GM19324 (cell line): ENCODE results near the gene TAF11.
"Not testable (repeated sequence)": the region's sequence is repeated elsewhere in the genome, so short reads cannot be mapped to it uniquely, and the experiment has no call there.

ENCODE experiments used
- ATAC-seq: cut with Tn5 transposase; IDR thresholded peaks from one replicate; pipeline ENCODE4 v1.9.1; 2021; ENCODE audit warnings: mild to moderate bottlenecking, moderate library complexity; ENCODE audit not compliant: unreplicated experiment, low FRiP score

Gene TAF11

DNA sequence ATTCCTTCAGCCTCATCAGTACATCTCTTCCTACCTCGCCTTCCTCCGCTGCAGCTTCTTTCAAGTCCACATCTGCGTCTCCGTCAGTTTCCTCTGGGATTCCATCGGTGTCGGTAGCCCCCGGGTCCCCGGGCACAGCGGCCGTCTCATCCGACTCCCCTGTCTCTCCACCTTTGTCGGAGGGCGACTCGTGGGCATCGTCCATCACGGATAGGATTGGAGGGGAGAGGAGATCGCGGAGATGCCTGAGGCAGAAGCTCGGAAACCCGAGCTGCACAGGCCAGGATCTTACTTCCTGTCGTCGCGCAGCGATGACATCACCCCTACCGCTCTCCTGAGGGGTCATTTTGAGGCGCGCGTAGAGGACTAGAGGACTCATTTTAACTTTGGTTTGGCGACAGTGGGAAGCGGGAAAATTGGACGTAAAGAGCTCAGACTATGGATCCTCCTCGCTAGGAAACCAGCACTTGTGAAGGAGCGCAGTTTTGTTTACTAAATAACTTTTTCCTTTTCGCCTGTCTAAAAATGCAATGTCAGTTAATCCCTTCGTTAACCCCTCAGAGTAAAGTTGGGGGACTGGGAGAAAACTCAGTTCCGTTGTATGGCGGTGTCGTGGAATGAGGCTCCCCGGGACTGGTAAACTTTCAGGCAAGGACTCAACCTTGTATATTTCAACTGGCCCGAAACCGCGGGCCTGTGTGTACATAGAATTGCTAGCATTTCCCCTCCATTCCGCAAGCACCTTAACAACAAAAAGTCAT is at the start of gene TAF11:
Gene TAF11 (minus strand): TSS at position 290 of the 761 bp plus-strand sequence. CDS start 85 bp downstream, at position 205.
- ATAC-seq, result peak; percentile 70

DNA sequence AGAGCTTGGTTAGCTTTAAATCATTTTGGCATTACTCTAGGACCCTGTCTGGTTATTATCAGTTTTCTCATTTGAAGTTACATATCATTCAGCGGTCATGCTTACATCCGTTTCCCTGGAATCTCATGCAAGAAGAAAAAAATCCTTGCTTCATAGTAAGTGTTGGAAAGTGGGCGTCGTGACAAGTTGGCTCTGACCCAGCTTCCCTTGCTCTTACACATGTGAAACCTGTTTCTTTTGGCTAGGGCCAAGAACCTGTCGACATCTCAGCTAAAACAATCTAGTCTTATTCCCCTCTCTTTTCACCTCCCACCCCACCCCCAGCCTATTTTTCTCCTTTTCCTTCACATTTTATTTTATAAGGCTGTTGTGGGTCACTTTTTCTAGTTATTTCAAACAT is 46.7 kb upstream of the TAF11 start:
- ATAC-seq, result no peak

DNA sequence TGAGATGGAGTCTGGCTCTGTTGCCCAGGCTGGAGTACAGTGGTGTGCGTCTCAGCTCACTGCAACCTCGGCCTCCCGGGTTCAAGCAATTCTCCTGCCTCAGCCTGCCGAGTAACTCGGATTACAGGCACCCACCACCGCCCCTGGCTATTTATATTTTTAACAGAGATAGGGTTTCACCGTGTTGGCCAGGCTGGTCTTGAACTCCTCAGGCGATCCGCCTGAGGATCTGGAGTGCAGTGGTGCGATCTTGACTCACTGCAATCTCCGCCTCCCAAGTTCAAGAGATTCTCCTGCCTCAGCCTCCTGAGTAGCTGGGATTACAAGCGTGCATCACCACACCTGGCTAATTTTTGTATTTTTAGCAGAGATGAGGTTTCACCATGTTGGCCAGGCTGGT is 44.4 kb upstream of the TAF11 start:
- not testable (repeated sequence) for ATAC-seq

GRCh38 chr6:34930221-34930620 is 42.4 kb upstream of the TAF11 start:
- ATAC-seq, result no peak

- ATAC-seq, result no peak
Observed at GRCh38 chr6:34929241-34929978, 41.6 kb upstream of the TAF11 start.

GRCh38 chr6:34928695-34929094 is 40.9 kb upstream of the TAF11 start:
- no peak for ATAC-seq

DNA sequence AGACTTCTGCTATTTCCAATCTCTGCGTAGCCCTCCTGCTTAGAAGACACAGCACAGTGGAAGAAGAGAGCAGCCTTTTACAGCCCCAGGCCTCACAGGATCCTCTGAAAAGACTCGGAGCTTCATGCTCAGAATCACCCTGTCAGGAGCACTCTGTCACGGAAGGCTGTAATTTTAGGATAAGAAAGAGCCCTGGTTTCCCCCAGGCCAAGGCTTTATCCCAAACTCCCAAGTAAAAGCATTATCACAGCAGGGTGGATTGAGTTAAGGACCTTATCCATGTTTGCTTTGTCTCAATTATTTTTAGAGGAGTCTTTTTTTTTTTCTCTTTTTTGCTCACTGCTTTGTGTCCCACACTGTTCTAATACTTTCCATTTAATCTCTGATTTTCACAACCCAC is 40.4 kb upstream of the TAF11 start:
- ATAC-seq, result no peak

- ATAC-seq, result no peak
Observed at GRCh38 chr6:34926655-34927054, 38.8 kb upstream of the TAF11 start.

GRCh38 chr6:34924831-34925625 is 37.2 kb upstream of the TAF11 start:
- ATAC-seq, result no peak

- no peak for ATAC-seq
Observed at GRCh38 chr6:34922177-34922663, 34.4 kb upstream of the TAF11 start.

GRCh38 chr6:34920097-34920496 is 32.3 kb upstream of the TAF11 start:
- ATAC-seq, result no peak

- no peak for ATAC-seq
Observed at GRCh38 chr6:34919651-34920050, 31.8 kb upstream of the TAF11 start.

GRCh38 chr6:34917626-34918285 is 29.9 kb upstream of the TAF11 start:
- no peak for ATAC-seq

DNA sequence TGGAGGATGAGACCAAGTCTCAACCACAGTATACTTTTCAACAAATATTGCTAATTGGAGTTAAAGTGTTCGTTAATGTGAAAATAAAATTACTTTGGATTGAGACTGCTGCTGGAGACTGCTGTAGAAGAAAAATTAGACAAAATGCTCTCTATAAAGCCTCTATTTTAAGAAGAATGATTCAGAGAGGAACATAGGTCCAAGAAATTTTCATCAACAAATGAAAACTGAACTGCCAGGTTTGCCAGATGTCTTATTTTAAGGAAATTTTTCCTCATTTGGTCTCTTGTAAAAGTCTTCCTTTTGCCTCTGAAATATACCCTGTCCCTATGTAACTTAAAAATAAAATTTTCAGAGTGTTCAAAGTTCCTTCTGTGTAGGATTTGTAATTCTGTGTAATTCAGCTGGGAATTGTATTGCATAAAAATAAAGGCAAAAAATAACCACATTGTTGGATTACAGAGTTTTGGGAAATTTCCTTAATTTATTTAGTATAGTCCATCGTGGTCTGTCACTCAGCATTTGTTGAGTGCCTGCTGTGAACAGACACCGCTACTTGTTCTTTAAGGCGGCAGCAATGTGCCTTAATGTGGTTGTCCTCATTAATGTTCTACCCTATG is 28.6 kb upstream of the TAF11 start:
- ATAC-seq, result no peak

DNA sequence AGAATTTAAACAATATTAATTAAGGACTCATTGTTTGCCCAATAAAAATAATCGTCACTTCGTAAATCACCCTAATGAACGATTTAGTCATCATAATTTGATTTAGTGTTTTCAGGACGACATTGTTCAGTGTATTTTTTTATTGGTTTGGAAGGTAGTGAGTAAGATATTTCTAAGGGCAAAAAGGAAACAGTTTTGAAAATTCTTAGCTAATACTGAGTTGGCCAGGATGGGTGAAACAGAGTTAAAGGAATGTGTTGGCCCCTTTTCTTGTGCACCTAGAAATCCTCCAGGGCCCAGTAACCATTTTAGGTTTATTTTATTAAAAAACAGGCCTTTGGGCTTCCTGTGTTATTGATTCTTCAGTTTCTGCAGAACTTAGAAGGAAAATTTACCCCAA is 26.5 kb upstream of the TAF11 start:
- no peak for ATAC-seq

DNA sequence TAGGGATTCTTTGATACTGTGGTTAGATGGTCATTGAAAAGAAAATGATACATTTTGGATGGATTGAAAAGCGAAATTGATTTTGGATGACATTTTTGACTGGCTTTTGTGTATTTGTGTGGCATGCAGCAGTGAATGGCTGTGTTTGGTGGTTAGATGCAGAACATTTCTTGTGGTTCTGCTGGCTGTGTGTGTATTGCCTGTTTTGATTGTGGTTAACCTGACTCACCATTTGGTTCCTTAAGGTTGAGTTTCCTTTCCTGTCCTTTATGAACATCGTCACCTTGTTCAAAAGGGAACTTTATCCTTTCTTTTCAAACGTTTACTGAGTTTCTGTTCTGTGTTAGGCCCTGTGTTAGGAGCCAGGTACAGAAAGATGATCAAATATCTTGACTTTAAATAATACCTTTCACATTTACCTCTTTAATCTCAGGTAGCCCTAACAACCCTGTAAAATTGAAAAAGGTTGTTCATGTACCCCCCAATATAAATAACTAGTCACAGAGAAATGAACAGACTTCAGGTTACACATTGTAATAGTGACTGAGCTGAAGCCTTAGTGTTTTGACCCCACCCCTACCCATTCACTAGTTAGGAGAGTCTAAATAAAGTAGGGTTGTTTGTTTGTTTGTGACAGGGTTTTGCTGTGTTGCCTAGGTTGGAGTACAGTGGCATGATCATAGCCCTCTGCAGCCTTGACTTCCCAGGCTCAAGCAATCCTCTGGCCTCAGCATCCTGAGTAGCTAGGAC is 25.0 kb upstream of the TAF11 start:
- peak; percentile 54 for ATAC-seq

- no peak for ATAC-seq
Observed at GRCh38 chr6:34911822-34912221, 24.0 kb upstream of the TAF11 start.

- no peak for ATAC-seq
Observed at GRCh38 chr6:34909320-34909883, 21.6 kb upstream of the TAF11 start.

- ATAC-seq, result no peak
Observed at GRCh38 chr6:34908194-34908593, 20.4 kb upstream of the TAF11 start.
